Kidney epithelial cell (primary cell): ENCODE data around the gene COL9A3. TPM values are rescaled to one million over a fixed set of nuclear protein-coding genes. Genes with fewer than 3 reads are reported as not detected.

ENCODE experiments used
- DNase-seq: peaks from one replicate; pipeline ENCODE4 v3.0.0-alpha.2; 2010; ENCODE audit warnings: low read depth
- H3K27me3 ChIP-seq: 2 replicates; pipeline ENCODE4 v1.6.0; 2011; ENCODE audit warnings: low read length; ENCODE audit not compliant: control insufficient read depth, insufficient read depth
- H3K36me3 ChIP-seq: 2 replicates; pipeline ENCODE4 v1.5.1; 2011; ENCODE audit warnings: low read length; ENCODE audit not compliant: control insufficient read depth, insufficient read depth
- H3K4me3 ChIP-seq: 2 replicates; pipeline ENCODE4 v1.5.1; 2011; ENCODE audit warnings: low read depth, mild to moderate bottlenecking, control low read depth, low read length
- CTCF ChIP-seq: IDR thresholded peaks from 2 replicates; pipeline ENCODE4 v1.5.1; 2011; ENCODE audit warnings: mild to moderate bottlenecking, moderate library complexity, low read length, control low read depth, inconsistent platforms; ENCODE audit not compliant: insufficient read depth, poor library complexity, severe bottlenecking
- total RNA-seq: library from RNA; depleted of rRNA; stranded (reverse); fragments of >200 nt; gene quantifications from 2 replicates; pipeline ENCODE4 v1.2.3, GENCODE V29; 2015

COL9A3 gene
- total RNA-seq, 1 donor from 2014 or later: 10.4 TPM

- no peaks in the 10 kb centered on the region for H3K36me3 ChIP-seq
- H3K27me3 ChIP-seq: peaks cover 10% of the 10 kb centered on the region
- DNase-seq: no peak
- TF ChIP-seq CTCF: no peak
- H3K4me3 ChIP-seq: no peak overlapping the region
Measured at GRCh38 chr20:62822239-62822787, 5.5 kb downstream of the COL9A3 start.

- Histone ChIP-seq H3K4me3 (no peak overlapping the region), H3K27me3 (peaks cover 8% of the 10 kb centered on the region), H3K36me3 (no peaks in the 10 kb centered on the region)
- no peak for DNase-seq
- TF ChIP-seq CTCF: peak; percentile 41
Measured at GRCh38 chr20:62822788-62823651, 6.2 kb downstream of the COL9A3 start.

GRCh38 chr20:62823688-62824475, 7.0 kb downstream of the COL9A3 start:
- no peak for TF ChIP-seq CTCF
- peaks cover 8% of the 10 kb centered on the region for H3K27me3 ChIP-seq
- H3K36me3 ChIP-seq: no peaks in the 10 kb centered on the region
- DNase-seq: no peak
- no peak overlapping the region for H3K4me3 ChIP-seq

GRCh38 chr20:62824476-62825332, 7.9 kb downstream of the COL9A3 start:
- no peak for TF ChIP-seq CTCF
- Histone ChIP-seq H3K36me3 (no peaks in the 10 kb centered on the region), H3K4me3 (peak overlapping the region; percentile 27), H3K27me3 (peaks cover 8% of the 10 kb centered on the region)
- DNase-seq: no peak

GRCh38 chr20:62825333-62825985, 8.6 kb downstream of the COL9A3 start:
- Histone ChIP-seq H3K27me3 (peaks cover 8% of the 10 kb centered on the region), H3K4me3 (no peak overlapping the region), H3K36me3 (no peaks in the 10 kb centered on the region)
- DNase-seq: no peak
- TF ChIP-seq CTCF: no peak
